ENCODE results near the gene HAUS1.

- TF ChIP-seq CTCF (IDR thresholded peaks at IDR 0.05): no peak
- no peak for TF ChIP-seq EP300 (IDR thresholded peaks at IDR 0.05)
- no peak for TF ChIP-seq POLR2AphosphoS5 (IDR thresholded peaks at IDR 0.05)
Measured at GRCh38 chr18:46097431-46097800, 6.8 kb upstream of the HAUS1 start.
